Muscle of leg (tissue), 16 donors: ENCODE measurements around the gene AFAP1. TPM values are rescaled to one million over a fixed set of nuclear protein-coding genes. Genes with fewer than 3 reads are reported as not detected.

ENCODE experiments used
- DNase-seq: peaks from one replicate; pipeline ENCODE4 v3.0.0; 2013
- H3K27ac ChIP-seq: one replicate; pipeline ENCODE4 v1.5.1; 2013; ENCODE audit warnings: mild to moderate bottlenecking, low read length, control low read depth
- H3K27me3 ChIP-seq: one replicate; pipeline ENCODE4 v1.6.1; 2013; ENCODE audit warnings: low read length; ENCODE audit not compliant: control insufficient read depth, insufficient read depth
- H3K36me3 ChIP-seq: one replicate; pipeline ENCODE4 v1.6.1; 2013; ENCODE audit warnings: low read length; ENCODE audit not compliant: control insufficient read depth, insufficient read depth
- H3K4me1 ChIP-seq: one replicate; pipeline ENCODE4 v1.6.1; 2013; ENCODE audit warnings: low read length; ENCODE audit not compliant: control insufficient read depth, insufficient read depth
- H3K4me3 ChIP-seq: one replicate; pipeline ENCODE4 v1.5.1; 2013; ENCODE audit warnings: low read length, control low read depth
- H3K9me3 ChIP-seq: replicated peaks from 2 replicates; pipeline ENCODE4 v1.6.1; 2013; ENCODE audit warnings: low read depth, low read length; ENCODE audit not compliant: control insufficient read depth
- WGBS: methylation state at CpG from one replicate; pipeline ENCODE4 v1.1.5; 2013; ENCODE audit warnings: missing lambda C conversion rate; ENCODE audit not compliant: insufficient coverage; 5-methylcytosine and 5-hydroxymethylcytosine counted together
- long read RNA-seq, 11 donors: transcript quantifications; one replicate each; lab custom pipeline, GENCODE V29; 2026
- polyA plus RNA-seq, 8 donors: library from polyadenylated mRNA; unstranded; fragments of 120-200 nt; gene quantifications; one replicate each; pipeline versions ENCODE4 v1.2.1 to v1.2.3, GENCODE V29; 2013; ENCODE audit warnings: inconsistent platforms in 1 of 8, low replicate concordance in 1 of 8; ENCODE audit not compliant: insufficient read length in 8 of 8, insufficient read depth in 1 of 8
- total RNA-seq: library from RNA; stranded (reverse); fragments of 120-200 nt; gene quantifications from one replicate; pipeline ENCODE4 v1.2.4, GENCODE V29; 2013

Gene AFAP1
- 25.4 TPM for total RNA-seq
- polyA plus RNA-seq, result 10 to 100 TPM; 21.9 to 43.0 (median 34.3) TPM
- long read RNA-seq, donor 1, result 0 reads
- long read RNA-seq, donor 2, result 0 reads
- long read RNA-seq, donor 3, full-length matches to known transcripts, result 5 of 5 reads
- long read RNA-seq, donor 3, partial matches to known transcripts, result 0 of 5 reads
- long read RNA-seq, donor 3, other reads (novel, unspliced or antisense), result 0 of 5 reads
- long read RNA-seq, donor 4, full-length matches to known transcripts, result 3 of 3 reads
- long read RNA-seq, donor 4, partial matches to known transcripts, result 0 of 3 reads
- long read RNA-seq, donor 4, other reads (novel, unspliced or antisense), result 0 of 3 reads
- long read RNA-seq, donor 5, full-length matches to known transcripts, result 7 of 7 reads
- long read RNA-seq, donor 5, partial matches to known transcripts, result 0 of 7 reads
- long read RNA-seq, donor 5, other reads (novel, unspliced or antisense), result 0 of 7 reads
- long read RNA-seq, donor 6, full-length matches to known transcripts, result 4 of 4 reads
- long read RNA-seq, donor 6, partial matches to known transcripts, result 0 of 4 reads
- long read RNA-seq, donor 6, other reads (novel, unspliced or antisense), result 0 of 4 reads
- long read RNA-seq, donor 7, full-length matches to known transcripts, result 4 of 4 reads
- long read RNA-seq, donor 7, partial matches to known transcripts, result 0 of 4 reads
- long read RNA-seq, donor 7, other reads (novel, unspliced or antisense), result 0 of 4 reads
- long read RNA-seq, donor 8, result 0 reads
- long read RNA-seq, donor 9, result 0 reads
- long read RNA-seq, donor 10, partial matches to known transcripts, result 6 of 6 reads
- long read RNA-seq, donor 10, other reads (novel, unspliced or antisense), result 0 of 6 reads
- long read RNA-seq, donor 11, full-length matches to known transcripts, result 2 of 2 reads
- long read RNA-seq, donor 11, partial matches to known transcripts, result 0 of 2 reads
- long read RNA-seq, donor 11, other reads (novel, unspliced or antisense), result 0 of 2 reads

- peaks cover 4% of the 10 kb centered on the region for H3K27me3 ChIP-seq
- H3K27ac ChIP-seq, result peak within 1 kb of the TSS; percentile 89
- H3K36me3 ChIP-seq, result no peaks in the 10 kb centered on the region
- H3K9me3 ChIP-seq, result no peaks in the 10 kb centered on the region
- peak; percentile 96 for DNase-seq
- peak within 1 kb of the TSS; percentile 84 for H3K4me3 ChIP-seq
- WGBS, result under 1% methylated on average over 82 of the region's 96 CpGs
- H3K4me1 ChIP-seq, result peaks cover 14% of the 10 kb centered on the region
These were observed at the start of gene AFAP1 for GRCh38 chr4:7939377-7940108. TSS of gene AFAP1 (minus strand) at chr4:7939861. CDS start at chr4:7872078, 67,783 bp downstream.

DNA sequence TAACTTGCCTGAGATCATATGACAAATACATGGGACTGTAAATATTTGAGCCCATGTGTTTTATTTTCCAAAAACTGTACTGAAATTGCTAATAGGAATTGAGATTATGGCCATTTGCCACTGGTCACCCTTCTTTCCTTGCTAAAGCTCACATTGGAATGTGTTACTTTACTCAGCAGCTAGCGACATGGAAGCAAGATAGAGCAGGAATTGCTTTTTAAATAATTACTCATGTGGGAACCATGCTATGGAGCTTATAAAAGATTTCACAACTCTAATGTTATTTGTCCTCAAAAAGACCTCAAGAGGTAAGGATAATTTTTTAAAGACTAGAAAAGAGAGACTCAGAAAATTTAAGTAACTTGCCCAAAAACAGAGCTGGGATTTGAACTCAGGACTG is 48.8 kb upstream of the AFAP1 start:
- Histone ChIP-seq H3K27me3 (peaks cover 13% of the 10 kb centered on the region), H3K9me3 (peaks cover 2% of the 10 kb centered on the region), H3K27ac (no peak overlapping the region), H3K4me3 (no peak overlapping the region), H3K4me1 (peaks cover 12% of the 10 kb centered on the region), H3K36me3 (no peaks in the 10 kb centered on the region)
- whole genome bisulfite sequencing, result no CpG with 5 or more reads among the region's 1 CpG
- DNase-seq, result no peak

GRCh38 chr4:7987148-7987989 is 47.7 kb upstream of the AFAP1 start:
- Histone ChIP-seq H3K4me3 (no peak overlapping the region), H3K27ac (no peak overlapping the region), H3K36me3 (no peaks in the 10 kb centered on the region), H3K9me3 (peaks cover 2% of the 10 kb centered on the region), H3K4me1 (peaks cover 12% of the 10 kb centered on the region), H3K27me3 (peaks cover 13% of the 10 kb centered on the region)
- peak; percentile 77 for DNase-seq
- 60% methylated on average over 7 of the region's 10 CpGs for WGBS

DNA sequence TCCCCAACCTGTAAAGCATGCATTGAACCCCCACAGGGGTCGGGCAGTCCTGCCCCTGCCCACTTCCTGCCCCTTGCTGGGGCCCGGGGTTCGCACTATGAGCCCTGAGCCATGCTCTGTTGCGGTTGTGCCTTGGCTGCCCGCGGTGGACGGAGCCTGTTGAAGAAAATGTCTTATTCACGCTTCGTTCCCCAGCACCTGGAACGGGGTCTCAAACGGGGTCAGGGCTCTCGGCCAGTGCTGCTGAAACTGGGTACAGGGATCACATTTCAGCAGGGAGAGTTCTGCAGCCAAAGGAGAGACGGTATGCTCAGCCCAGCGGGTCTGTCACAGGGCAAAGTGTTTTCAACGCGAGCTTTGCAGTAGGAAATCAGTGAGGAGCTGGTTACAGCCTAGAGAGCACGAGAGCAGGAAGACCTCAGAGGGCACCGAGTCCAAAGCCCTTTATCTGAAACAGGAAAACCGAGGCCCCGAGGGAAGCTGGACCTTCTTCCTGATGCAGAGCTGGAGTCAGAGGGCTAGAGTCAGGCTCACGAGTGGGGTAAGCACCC is 46.3 kb upstream of the AFAP1 start:
- no peaks in the 10 kb centered on the region for H3K36me3 ChIP-seq
- WGBS, result 14% methylated on average over 18 of the region's 21 CpGs
- peaks cover 2% of the 10 kb centered on the region for H3K9me3 ChIP-seq
- H3K4me3 ChIP-seq, result no peak overlapping the region
- peaks cover 12% of the 10 kb centered on the region for H3K4me1 ChIP-seq
- DNase-seq, result peak; percentile 43
- H3K27ac ChIP-seq, result peak overlapping the region; percentile 13
- H3K27me3 ChIP-seq, result peaks cover 13% of the 10 kb centered on the region

DNA sequence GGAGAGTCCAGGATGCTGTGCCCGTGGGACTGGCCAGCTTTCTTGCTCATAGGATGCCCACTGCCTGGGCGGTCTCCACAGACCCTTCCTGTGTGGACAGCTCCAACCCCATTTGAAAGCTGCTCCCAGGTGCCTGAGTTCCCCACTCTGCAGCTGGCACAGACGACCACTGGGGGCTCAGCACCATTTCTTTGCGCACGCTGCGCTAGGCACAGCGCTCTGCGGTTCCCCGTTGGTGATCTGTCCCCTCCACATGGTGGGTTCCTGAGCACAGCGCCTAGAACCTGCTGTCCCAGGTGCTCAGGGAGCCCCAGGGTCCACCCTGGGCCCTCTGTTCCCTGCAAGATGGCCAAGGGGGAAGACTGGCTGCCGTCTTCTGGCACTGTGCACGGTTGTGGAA is 45.4 kb upstream of the AFAP1 start:
- 89% methylated on average over 12 of the region's 12 CpGs for WGBS

GRCh38 chr4:7984286-7984925 is 44.7 kb upstream of the AFAP1 start:
- WGBS, result 87% methylated on average over 31 of the region's 31 CpGs
- Histone ChIP-seq H3K27me3 (peaks cover 13% of the 10 kb centered on the region), H3K27ac (no peak overlapping the region), H3K36me3 (no peaks in the 10 kb centered on the region), H3K4me1 (peaks cover 12% of the 10 kb centered on the region), H3K9me3 (no peaks in the 10 kb centered on the region), H3K4me3 (no peak overlapping the region)
- no peak for DNase-seq

More for the DNA sequence above, 45.4 kb upstream of the AFAP1 start:
- Histone ChIP-seq H3K27ac (no peak overlapping the region), H3K36me3 (no peaks in the 10 kb centered on the region), H3K9me3 (peaks cover 2% of the 10 kb centered on the region), H3K4me1 (peaks cover 12% of the 10 kb centered on the region), H3K27me3 (peaks cover 13% of the 10 kb centered on the region), H3K4me3 (no peak overlapping the region)
- DNase-seq, result no peak

- Histone ChIP-seq H3K36me3 (no peaks in the 10 kb centered on the region), H3K27me3 (peaks cover 13% of the 10 kb centered on the region)
- WGBS, result 94% methylated on average over 15 of the region's 17 CpGs
These were observed 43.6 kb upstream of the AFAP1 start for GRCh38 chr4:7983296-7983695.

DNA sequence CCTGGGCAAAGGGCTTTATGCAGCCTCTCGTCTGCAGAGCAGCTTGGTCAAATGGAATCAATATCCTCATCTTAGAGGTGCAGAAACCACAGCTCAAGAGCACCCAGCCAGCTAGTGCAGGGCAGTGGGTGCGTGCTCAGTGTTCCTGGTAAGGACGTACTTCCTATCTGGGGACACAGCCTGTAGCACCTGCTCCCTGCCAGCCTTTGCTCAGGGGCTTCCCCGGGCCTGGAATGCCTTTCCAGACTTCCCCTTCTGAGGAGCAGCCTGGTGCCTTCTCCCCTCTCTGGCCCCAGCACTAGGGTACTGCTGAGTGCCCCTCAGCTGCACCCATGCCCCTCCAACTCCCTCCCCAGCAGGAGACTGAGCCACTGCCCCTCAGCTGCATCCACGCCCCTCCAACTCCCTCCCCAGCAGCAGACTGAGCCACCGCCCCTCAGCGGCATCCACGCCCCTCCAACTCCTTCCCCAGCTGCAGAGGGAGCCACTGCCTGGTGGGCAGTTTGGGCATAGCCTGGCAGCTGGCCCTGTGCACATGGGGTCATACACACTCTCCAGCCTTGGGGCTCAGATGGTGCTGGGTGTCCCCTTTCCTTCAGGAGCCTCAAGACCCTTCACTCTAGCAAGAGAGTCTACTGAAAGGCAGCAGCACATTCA is 42.2 kb upstream of the AFAP1 start:
- Histone ChIP-seq H3K27me3 (peaks cover 13% of the 10 kb centered on the region), H3K36me3 (no peaks in the 10 kb centered on the region), H3K27ac (no peak overlapping the region), H3K4me3 (no peak overlapping the region), H3K4me1 (peaks cover 20% of the 10 kb centered on the region), H3K9me3 (no peaks in the 10 kb centered on the region)
- no peak for DNase-seq
- WGBS, result 61% methylated on average over 8 of the region's 8 CpGs

More at GRCh38 chr4:7983296-7983695, 43.6 kb upstream of the AFAP1 start:
- Histone ChIP-seq H3K4me1 (peaks cover 16% of the 10 kb centered on the region), H3K4me3 (no peak overlapping the region), H3K27ac (no peak overlapping the region), H3K9me3 (no peaks in the 10 kb centered on the region)
- DNase-seq, result no peak
